ENCODE measurements around the gene EGLN1.

GRCh38 chr1:231329483-231329882 is 92.6 kb downstream of the EGLN1 start:
- TF ChIP-seq ZNF274 (IDR thresholded peaks at IDR 0.05; ENCODE audit: low read depth, low read length), result no peak
- no peak for TF ChIP-seq EZH2phosphoT487 (IDR thresholded peaks at IDR 0.05; ENCODE audit: borderline replicate concordance)
- no peak for TF ChIP-seq CTCF (IDR thresholded peaks at IDR 0.05 in 2 of 3, conservative IDR thresholded peaks at IDR 0.05 in 1 of 3; ENCODE audit: borderline replicate concordance in 1 of 3, insufficient read depth in 1 of 3, low read depth in 2 of 3, low read length in 2 of 3)
- TF ChIP-seq SRF (IDR thresholded peaks at IDR 0.05; ENCODE audit: low read depth), result no peak
- TF ChIP-seq CEBPB (IDR thresholded peaks at IDR 0.05; ENCODE audit: low read depth), result no peak
- no peak for TF ChIP-seq POLR2A (IDR thresholded peaks at IDR 0.05; ENCODE audit: borderline replicate concordance, extremely low read depth, insufficient read depth, insufficient read length)
- no peak for TF ChIP-seq FOSL1 (IDR thresholded peaks at IDR 0.05; ENCODE audit: low read depth)
- TF ChIP-seq EZH2 (IDR thresholded peaks at IDR 0.05), result no peak
- no peak for TF ChIP-seq MAX (IDR thresholded peaks at IDR 0.05)
- TF ChIP-seq SP1 (IDR thresholded peaks at IDR 0.05; ENCODE audit: low read depth), result no peak
- TF ChIP-seq REST (IDR thresholded peaks at IDR 0.05; ENCODE audit: low read depth), result no peak
- TF ChIP-seq RAD21 (IDR thresholded peaks at IDR 0.05; ENCODE audit: low read depth), result no peak

Measured in HCT116 (cell line).